ENCODE measurements around the gene IL1R2.

DNA sequence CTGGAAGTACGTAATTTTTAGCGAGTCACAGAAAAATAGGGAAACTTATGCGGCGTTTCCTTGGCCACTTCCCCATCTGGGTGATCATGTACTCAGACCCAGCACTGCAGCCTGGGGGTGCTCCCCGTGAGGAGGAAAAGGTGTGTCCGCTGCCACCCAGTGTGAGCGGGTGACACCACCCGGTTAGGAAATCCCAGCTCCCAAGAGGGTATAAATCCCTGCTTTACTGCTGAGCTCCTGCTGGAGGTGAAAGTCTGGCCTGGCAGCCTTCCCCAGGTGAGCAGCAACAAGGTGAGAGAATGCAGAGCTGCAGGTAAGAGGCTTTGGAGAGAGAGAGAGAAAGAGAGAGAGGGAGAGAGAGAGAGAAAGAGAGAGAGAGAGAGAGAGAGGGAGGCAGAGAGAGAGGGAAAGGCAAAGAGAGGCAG is at the start of gene IL1R2:
- no peak for TF ChIP-seq EZH2 (IDR thresholded peaks at IDR 0.05; ENCODE audit: borderline replicate concordance, low read depth, low read length, poor library complexity, severe bottlenecking)
- TF ChIP-seq, protein P1, sequence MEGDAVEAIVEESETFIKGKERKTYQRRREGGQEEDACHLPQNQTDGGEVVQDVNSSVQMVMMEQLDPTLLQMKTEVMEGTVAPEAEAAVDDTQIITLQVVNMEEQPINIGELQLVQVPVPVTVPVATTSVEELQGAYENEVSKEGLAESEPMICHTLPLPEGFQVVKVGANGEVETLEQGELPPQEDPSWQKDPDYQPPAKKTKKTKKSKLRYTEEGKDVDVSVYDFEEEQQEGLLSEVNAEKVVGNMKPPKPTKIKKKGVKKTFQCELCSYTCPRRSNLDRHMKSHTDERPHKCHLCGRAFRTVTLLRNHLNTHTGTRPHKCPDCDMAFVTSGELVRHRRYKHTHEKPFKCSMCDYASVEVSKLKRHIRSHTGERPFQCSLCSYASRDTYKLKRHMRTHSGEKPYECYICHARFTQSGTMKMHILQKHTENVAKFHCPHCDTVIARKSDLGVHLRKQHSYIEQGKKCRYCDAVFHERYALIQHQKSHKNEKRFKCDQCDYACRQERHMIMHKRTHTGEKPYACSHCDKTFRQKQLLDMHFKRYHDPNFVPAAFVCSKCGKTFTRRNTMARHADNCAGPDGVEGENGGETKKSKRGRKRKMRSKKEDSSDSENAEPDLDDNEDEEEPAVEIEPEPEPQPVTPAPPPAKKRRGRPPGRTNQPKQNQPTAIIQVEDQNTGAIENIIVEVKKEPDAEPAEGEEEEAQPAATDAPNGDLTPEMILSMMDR (conservative IDR thresholded peaks at IDR 0.05; ENCODE audit: low read depth, low read length), result no peak

All from A673 (cell line).